Measurements from ENCODE around the gene ITGA7.
A peak's percentile ranks its signal among the peaks of the same experiment; 100 is the strongest.

The ITGA7 gene

DNA sequence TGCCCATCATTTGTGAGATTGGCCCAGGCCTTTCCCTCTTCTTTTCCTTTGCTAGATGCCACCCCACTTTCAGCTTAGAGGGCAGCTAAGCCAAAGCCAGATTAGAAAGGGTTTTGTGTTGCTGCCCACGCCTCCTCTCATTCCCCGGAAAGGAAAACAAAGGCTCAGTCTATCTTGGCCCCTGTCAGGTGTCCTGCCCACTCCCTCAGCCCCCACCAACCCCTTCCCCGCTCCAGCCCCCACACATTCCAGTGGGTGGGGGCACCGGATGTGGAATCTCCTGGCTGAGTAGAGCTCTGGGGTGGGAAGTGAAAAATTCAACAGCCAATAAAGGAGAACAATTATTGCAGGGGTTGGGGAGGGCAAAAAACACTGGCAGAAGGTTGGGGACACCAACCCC is 10.3 kb upstream of the ITGA7 start:
- DNase-seq: peak; percentile 63

- DNase-seq: peak; percentile 49
These were observed 9.6 kb upstream of the ITGA7 start for GRCh38 chr12:55717011-55718007.

DNA sequence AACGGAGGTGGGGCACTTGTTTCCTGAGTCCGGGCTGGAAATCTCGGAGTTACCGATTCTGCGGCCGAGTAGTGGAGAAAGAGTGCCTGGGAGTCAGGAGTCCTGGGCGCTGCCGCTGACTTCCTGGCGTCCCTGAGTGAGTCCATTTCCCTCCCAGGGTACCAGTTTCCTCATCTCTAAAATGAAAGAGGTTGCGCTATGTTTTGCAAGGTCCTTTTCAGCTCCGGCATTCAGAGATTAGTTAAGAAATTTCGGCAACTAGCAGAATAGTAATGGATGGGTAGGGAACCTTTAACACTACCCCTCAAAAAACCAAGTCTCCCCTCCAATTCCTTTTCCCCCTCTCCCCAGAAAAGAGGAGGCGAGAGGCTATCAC is 8.9 kb upstream of the ITGA7 start:
- DNase-seq: no peak

DNA sequence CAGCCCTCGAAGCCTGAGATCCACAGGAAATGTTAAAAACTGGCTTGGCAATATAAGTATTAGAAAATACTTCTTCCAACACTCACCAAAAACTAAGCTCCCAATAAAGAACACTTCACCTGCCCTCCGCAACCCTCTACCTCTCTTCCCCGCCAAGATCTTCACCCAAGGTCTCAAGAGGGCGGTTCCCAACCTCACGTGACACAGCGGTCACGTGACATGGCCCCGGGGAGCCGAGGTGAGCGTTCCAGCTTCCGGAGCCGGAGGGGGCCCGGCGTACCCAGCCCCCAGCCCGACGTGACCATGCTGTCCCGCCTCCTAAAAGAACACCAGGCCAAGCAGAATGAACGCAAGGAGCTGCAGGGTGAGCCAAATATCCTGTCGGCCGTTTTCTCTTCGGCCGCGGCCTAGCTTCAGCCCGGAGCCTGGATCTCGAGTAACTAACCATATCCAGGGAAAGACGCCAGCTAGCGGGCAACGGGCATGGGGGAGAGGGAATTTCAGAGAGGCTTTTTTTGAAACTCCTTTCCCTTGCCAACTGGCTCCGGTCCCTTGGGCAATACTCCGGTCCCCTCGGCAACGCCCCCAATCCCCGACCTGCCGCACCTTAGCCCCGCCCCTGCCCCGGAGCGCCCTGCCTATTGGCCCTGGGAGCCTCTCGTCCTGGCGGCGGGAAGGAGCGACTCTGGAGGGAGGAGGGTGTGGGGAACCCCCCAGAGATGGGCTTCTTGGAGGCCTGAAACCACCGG is 8.3 kb upstream of the ITGA7 start, which contains the start of gene BLOC1S1:
TSS of gene BLOC1S1 (plus strand) at position 214 of the 749 bp plus-strand sequence. CDS start at position 220, 6 bp downstream.
- DNase-seq: peak; percentile 94

DNA sequence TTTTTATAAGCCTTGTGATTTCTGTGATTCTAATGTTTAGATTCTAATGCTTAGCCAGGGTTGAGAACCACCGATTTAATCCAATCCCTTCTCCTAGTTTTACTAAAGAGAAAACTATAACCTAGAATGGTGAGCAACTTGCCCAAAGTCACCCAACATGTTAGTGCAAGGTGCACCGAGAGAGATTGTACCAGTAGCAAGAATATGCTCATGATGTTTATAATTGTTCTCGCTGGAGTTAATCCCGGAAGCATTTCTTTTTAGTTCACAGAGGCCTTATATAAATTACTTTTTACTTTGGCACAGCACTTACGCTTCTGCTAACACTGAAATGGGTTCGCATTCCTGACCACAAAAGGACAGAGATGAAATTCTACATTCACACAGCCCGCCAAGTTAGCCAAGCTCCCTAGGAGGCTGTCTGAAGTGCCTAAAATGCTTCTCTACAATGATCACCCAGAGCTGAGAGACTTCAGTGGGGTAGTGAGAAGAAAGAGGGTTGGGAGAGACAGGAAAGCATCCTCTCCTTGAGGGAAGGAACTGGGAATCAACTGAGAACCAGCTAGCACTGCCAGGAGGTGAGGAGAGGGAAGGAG is 7.6 kb upstream of the ITGA7 start:
- no peak for DNase-seq

- no peak for DNase-seq
These were observed 6.0 kb upstream of the ITGA7 start for GRCh38 chr12:55713721-55714120.

DNA sequence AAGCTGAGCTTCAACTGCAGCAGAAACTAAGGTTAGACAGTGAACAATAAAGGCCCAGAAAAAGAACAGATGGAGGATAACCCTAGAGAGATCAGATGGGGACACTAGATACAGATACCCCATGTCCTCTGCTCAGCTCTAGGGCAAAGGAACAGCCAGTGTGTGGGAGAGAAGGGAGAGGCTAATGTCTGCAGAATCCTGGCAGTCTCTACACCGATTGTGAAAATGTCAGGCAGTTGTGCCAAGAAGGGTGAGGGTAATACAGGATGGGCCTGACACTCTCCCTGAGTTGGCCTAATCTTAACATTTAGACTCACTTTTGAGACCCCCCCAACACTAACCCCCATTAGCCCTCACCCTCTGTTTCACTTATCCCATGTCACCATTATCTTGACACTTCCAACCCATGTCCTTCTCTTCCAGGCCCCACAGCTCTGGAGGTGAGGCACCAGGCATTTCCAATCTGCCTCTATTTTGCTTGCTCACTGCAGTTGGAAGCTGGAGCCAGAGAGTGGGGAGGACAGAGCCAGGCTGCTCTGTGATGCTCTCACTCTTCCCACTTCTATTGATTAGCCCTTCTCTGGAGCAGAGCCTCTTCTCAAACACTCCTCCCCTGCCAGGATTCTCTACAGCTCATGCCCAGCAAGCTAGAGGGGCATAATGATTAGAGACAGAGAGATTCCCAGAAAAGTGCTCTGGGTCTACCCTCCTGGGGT is 5.2 kb upstream of the ITGA7 start:
- peak; percentile 11 for DNase-seq

- peak; percentile 42 for DNase-seq
These were observed 4.3 kb upstream of the ITGA7 start for GRCh38 chr12:55711786-55712553.

GRCh38 chr12:55708695-55709233 is 1.1 kb upstream of the ITGA7 start:
- DNase-seq: peak; percentile 32

- peak; percentile 25 for DNase-seq
These were observed 459 bp downstream of the ITGA7 start for GRCh38 chr12:55707219-55707671.

- no peak for DNase-seq
These were observed 1.0 kb downstream of the ITGA7 start for GRCh38 chr12:55706568-55707218.

GRCh38 chr12:55705782-55706402 is 1.8 kb downstream of the ITGA7 start:
- DNase-seq: peak; percentile 15

DNA sequence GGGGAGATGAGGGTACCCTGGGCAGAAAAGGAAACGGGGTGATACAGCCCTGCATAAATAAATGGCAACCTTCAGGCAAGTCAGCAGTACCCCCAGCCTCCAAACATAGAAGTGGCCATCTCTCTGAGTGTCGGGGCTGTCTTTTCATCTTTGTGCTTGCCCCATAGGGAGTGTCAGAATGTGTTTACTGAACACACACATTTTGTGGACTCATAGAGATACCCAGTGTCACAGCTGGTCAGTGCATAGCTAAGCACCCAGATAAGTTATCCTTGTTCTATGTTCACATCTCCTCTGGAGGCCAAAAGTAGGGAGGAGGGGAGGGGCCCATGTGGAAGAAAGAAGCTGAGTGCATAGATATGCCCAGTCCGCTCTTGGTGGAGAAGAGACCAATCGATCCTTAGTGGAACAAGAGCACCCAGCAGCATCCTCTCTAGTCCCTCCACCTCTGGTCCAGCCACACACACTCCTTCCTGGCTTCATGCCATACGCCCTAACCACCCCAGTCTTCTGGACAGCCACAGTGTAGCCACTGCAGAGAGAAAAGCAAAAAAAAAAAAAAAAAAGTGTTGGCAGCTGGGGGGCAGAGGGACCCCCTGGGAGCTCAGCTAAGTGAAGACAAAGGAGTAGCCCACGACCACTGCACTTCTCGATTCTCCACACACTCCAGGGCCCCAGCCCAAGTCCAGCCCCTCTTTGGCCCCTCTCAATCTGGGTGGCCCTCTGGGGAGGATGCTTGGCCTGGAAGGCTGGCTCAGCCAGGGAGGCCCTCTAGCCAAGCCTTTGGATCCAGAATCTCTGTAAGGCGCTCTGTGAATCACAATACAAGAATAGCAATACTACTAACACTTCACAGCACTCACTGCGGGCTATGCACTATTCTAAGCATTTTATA is 2.6 kb downstream of the ITGA7 start:
- DNase-seq: no peak

- DNase-seq: peak; percentile 81
These were observed 3.6 kb downstream of the ITGA7 start for GRCh38 chr12:55703901-55704761.

DNA sequence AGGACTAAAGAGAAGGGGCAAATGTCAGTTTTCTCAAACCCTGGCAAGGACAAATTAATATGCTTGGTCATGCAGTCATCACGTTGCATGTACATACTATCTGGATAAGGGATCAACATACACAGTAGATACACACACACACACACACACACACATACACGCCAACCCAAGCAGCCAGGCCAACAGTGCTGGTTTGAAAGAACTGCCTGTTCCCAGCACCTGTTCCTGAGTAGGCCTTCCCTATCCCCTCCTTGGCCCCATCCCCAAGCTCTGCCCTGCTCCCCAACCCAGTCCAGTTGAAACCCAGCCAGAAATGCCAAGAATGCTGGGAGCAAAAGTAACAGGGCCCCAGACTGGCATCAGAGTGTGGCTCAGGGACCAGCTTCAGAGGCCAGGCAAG is 4.4 kb downstream of the ITGA7 start:
- DNase-seq: peak; percentile 86

DNA sequence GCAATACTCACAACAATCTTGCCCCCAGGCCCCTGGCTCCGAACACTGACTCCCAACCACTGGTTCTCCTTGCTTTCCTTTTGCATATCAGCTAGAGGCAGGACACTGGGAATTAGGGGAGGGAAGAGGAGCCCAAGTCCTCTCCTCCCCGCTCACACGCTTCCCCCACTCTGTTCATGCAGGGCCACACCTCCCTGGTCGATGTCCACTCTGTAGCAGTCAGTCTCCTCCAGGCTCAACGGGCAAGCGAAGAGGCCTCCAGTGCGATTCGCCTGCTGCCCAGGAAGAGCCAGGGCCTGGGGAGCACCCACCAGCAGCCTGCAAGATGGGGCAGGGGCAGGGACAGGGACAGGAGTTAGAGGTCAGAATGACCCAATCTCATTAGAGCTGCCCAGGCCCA is 4.8 kb downstream of the ITGA7 start:
- DNase-seq: no peak

- DNase-seq: no peak
These were observed 7.3 kb downstream of the ITGA7 start for GRCh38 chr12:55700255-55701018.
